ENCODE data around the gene DDX1. TPM values are rescaled to one million over a fixed set of nuclear protein-coding genes. Genes with fewer than 3 reads are reported as not detected.

Gene DDX1
- total and polyA plus RNA-seq, 2 experiments from 2014 or later, result 37.5 to 109 TPM

DNA sequence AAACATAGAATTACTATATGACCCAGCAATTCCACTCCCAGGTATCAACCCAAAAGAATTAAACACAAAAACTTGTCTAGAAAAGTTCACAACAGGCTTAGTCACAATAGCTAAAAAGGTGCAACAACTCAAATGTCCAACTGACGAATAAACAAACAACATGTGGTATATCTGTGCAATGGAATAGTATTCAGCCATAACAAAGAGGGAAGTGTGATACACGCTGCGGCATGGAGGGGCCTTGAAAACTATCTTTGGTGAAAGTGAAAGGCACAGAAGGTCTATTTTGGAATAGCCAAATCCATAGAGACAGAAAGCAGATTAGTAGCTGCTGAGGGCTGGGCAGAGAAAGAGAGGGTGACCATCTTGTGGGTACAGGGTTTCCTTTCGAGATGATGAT lies 72.1 kb downstream of the DDX1 start:
- H3K4me3 ChIP-seq, result no peak overlapping the region
- H3K36me3 ChIP-seq, result no peaks in the 10 kb centered on the region
- no peaks in the 10 kb centered on the region for H3K9me3 ChIP-seq (ENCODE audit: low read depth)
- no peak for DNase-seq (ENCODE audit: low read depth in 1 of 2, low spot score in 1 of 2)
- H3K27ac ChIP-seq, result no peak overlapping the region
- H3K27me3 ChIP-seq, result no peaks in the 10 kb centered on the region
- TF ChIP-seq, protein P1, sequence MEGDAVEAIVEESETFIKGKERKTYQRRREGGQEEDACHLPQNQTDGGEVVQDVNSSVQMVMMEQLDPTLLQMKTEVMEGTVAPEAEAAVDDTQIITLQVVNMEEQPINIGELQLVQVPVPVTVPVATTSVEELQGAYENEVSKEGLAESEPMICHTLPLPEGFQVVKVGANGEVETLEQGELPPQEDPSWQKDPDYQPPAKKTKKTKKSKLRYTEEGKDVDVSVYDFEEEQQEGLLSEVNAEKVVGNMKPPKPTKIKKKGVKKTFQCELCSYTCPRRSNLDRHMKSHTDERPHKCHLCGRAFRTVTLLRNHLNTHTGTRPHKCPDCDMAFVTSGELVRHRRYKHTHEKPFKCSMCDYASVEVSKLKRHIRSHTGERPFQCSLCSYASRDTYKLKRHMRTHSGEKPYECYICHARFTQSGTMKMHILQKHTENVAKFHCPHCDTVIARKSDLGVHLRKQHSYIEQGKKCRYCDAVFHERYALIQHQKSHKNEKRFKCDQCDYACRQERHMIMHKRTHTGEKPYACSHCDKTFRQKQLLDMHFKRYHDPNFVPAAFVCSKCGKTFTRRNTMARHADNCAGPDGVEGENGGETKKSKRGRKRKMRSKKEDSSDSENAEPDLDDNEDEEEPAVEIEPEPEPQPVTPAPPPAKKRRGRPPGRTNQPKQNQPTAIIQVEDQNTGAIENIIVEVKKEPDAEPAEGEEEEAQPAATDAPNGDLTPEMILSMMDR (IDR thresholded peaks at IDR 0.05; ENCODE audit: low read depth, low read length), result no peak
- peaks cover 16% of the 10 kb centered on the region for H3K4me1 ChIP-seq (ENCODE audit: low read depth)

- H3K4me1 ChIP-seq (ENCODE audit: low read depth), result peaks cover 22% of the 10 kb centered on the region
- DNase-seq (ENCODE audit: low read depth in 1 of 2, low spot score in 1 of 2), result no peak
- H3K27me3 ChIP-seq, result no peaks in the 10 kb centered on the region
- no peaks in the 10 kb centered on the region for H3K36me3 ChIP-seq
- TF ChIP-seq, protein P1 (IDR thresholded peaks at IDR 0.05; ENCODE audit: low read depth, low read length), result no peak
- H3K27ac ChIP-seq, result no peak overlapping the region
- no peaks in the 10 kb centered on the region for H3K9me3 ChIP-seq (ENCODE audit: low read depth)
- no peak overlapping the region for H3K4me3 ChIP-seq
Measured at GRCh38 chr2:15664273-15665066, 72.8 kb downstream of the DDX1 start.

- Histone ChIP-seq H3K27ac (no peak overlapping the region), H3K4me1 (ENCODE audit: low read depth) (peaks cover 23% of the 10 kb centered on the region), H3K36me3 (no peaks in the 10 kb centered on the region), H3K4me3 (no peak overlapping the region), H3K9me3 (ENCODE audit: low read depth) (no peaks in the 10 kb centered on the region), H3K27me3 (no peaks in the 10 kb centered on the region)
- TF ChIP-seq, protein P1 (IDR thresholded peaks at IDR 0.05; ENCODE audit: low read depth, low read length), result no peak
- no peak for DNase-seq (ENCODE audit: low read depth in 1 of 2, low spot score in 1 of 2)
Measured at GRCh38 chr2:15665067-15665942, 73.6 kb downstream of the DDX1 start.

GRCh38 chr2:15665943-15666460 lies 74.3 kb downstream of the DDX1 start:
- Histone ChIP-seq H3K9me3 (ENCODE audit: low read depth) (no peaks in the 10 kb centered on the region), H3K4me3 (no peak overlapping the region), H3K36me3 (no peaks in the 10 kb centered on the region), H3K4me1 (ENCODE audit: low read depth) (peaks cover 23% of the 10 kb centered on the region), H3K27ac (no peak overlapping the region), H3K27me3 (no peaks in the 10 kb centered on the region)
- DNase-seq (ENCODE audit: low read depth in 1 of 2, low spot score in 1 of 2), result no peak
- TF ChIP-seq, protein P1 (IDR thresholded peaks at IDR 0.05; ENCODE audit: low read depth, low read length), result no peak

DNA sequence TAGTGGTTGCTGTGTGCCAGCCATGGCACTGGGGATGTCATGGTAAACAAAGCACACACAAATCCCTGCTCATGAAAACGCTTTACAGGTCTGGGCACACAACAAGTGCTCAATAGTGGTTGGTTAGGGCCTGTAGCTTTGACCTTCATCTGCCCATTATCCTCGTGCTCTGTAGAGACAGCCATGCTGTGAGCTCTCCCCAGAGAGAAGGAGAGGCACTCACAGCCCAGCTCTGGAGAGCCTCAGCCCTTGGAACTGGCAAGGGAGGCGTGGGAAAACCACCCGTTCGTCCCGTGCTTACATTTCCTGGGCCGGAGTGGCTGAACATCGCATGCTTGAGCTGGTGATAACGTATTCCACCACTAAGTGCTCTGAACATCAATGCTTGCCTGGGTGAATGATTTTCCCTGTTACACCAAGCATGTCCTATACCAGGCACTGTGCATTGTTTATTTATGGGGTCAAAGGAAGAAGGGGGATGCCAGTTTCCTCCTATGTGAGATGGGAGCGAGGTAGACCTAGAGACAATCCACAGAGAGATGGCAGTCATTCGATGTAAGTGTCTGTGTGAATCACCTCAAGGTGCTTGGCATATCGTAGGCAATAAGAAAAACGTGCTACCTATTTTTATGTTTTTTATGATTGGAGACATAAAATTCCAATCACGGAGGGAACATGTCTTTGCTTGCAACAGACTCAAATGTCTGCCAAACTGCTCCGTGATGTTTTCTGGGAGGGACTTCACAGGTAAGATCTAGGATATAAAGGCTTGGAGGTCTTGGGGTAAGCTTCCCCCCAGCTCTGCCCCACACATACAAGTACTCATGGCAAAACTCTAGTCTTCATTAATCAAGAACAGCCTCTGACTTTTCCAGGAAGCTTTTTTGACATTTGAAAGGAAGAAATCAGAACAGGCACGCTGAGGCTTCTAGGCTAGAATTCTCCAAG lies 75.5 kb downstream of the DDX1 start:
- peaks cover 23% of the 10 kb centered on the region for H3K4me1 ChIP-seq (ENCODE audit: low read depth)
- no peaks in the 10 kb centered on the region for H3K36me3 ChIP-seq
- no peak overlapping the region for H3K27ac ChIP-seq
- no peaks in the 10 kb centered on the region for H3K9me3 ChIP-seq (ENCODE audit: low read depth)
- H3K4me3 ChIP-seq, result no peak overlapping the region
- no peaks in the 10 kb centered on the region for H3K27me3 ChIP-seq
- peak in 1 of 2 donors; percentile 64 for DNase-seq (ENCODE audit: low read depth in 1 of 2, low spot score in 1 of 2)
- TF ChIP-seq, protein P1 (IDR thresholded peaks at IDR 0.05; ENCODE audit: low read depth, low read length), result no peak
